ENCODE results near the gene COPG2.
"Not testable (repeated sequence)": the region's sequence is repeated elsewhere in the genome, so short reads cannot be mapped to it uniquely, and the experiment has no call there.

Gene COPG2

GRCh38 chr7:130543487-130544010 lies 125.0 kb downstream of the COPG2 start:
- no peaks in the 10 kb centered on the region for H3K9me3 ChIP-seq
- H3K4me3 ChIP-seq (ENCODE audit: low read depth in 1 of 2, low read length in 1 of 2): no peak overlapping the region
- TF ChIP-seq, protein P1, sequence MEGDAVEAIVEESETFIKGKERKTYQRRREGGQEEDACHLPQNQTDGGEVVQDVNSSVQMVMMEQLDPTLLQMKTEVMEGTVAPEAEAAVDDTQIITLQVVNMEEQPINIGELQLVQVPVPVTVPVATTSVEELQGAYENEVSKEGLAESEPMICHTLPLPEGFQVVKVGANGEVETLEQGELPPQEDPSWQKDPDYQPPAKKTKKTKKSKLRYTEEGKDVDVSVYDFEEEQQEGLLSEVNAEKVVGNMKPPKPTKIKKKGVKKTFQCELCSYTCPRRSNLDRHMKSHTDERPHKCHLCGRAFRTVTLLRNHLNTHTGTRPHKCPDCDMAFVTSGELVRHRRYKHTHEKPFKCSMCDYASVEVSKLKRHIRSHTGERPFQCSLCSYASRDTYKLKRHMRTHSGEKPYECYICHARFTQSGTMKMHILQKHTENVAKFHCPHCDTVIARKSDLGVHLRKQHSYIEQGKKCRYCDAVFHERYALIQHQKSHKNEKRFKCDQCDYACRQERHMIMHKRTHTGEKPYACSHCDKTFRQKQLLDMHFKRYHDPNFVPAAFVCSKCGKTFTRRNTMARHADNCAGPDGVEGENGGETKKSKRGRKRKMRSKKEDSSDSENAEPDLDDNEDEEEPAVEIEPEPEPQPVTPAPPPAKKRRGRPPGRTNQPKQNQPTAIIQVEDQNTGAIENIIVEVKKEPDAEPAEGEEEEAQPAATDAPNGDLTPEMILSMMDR (IDR thresholded peaks at IDR 0.05): no peak
- H3K27ac ChIP-seq: no peak overlapping the region
- no peaks in the 10 kb centered on the region for H3K36me3 ChIP-seq
- no peaks in the 10 kb centered on the region for H3K27me3 ChIP-seq
- no peaks in the 10 kb centered on the region for H3K4me1 ChIP-seq (ENCODE audit: control insufficient read depth in 1 of 2, insufficient read depth in 1 of 2, low read depth in 1 of 2, low read length in 1 of 2)

DNA sequence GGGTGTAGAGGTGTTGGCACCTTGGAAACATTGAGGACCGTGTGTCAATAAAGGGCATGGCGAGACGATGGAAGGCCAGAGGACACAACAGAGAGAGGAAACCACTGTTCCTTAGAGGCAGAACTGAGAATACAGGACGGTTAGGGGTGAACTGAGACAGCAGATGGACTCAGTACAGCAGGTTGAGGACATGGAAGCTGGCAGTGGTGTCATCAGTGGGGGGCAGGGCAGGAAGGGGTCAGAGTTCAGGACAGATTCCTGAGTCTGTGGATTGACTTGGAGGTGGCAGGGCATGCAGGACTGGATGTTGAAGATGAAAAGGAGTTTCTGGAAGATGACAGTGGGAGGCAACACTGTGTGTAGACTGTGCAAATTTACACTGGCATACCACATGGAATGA lies 126.3 kb downstream of the COPG2 start:
- not testable (repeated sequence) for H3K27ac ChIP-seq; H3K36me3 ChIP-seq; H3K9me3 ChIP-seq; H3K4me3 ChIP-seq (ENCODE audit: low read depth in 1 of 2, low read length in 1 of 2); H3K4me1 ChIP-seq (ENCODE audit: control insufficient read depth in 1 of 2, insufficient read depth in 1 of 2, low read depth in 1 of 2, low read length in 1 of 2); H3K27me3 ChIP-seq

- H3K36me3 ChIP-seq; H3K27me3 ChIP-seq; H3K4me3 ChIP-seq (ENCODE audit: low read depth in 1 of 2, low read length in 1 of 2): not testable (repeated sequence)
Measured at GRCh38 chr7:130541287-130541686, 127.3 kb downstream of the COPG2 start.

DNA sequence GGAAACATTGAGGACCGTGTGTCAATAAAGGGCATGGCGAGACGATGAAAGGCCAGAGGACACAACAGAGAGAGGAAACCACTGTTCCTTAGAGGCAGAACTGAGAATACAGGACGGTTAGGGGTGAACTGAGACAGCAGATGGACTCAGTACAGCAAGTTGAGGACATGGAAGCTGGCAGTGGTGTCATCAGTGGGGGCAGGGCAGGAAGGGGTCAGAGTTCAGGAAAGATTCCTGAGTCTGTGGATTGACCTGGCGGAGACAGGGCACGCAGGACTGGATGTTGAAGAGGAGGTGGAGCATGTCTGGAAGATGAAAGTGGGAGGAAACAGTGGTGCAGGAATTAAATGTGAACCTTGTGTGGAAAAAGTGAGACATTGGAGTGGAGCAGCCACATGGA lies 130.7 kb downstream of the COPG2 start:
- H3K36me3 ChIP-seq; H3K27ac ChIP-seq; H3K4me3 ChIP-seq (ENCODE audit: low read depth in 1 of 2, low read length in 1 of 2); H3K4me1 ChIP-seq (ENCODE audit: control insufficient read depth in 1 of 2, insufficient read depth in 1 of 2, low read depth in 1 of 2, low read length in 1 of 2); H3K27me3 ChIP-seq; H3K9me3 ChIP-seq: not testable (repeated sequence)

More at GRCh38 chr7:130541287-130541686, 127.3 kb downstream of the COPG2 start:
- not testable (repeated sequence) for H3K9me3 ChIP-seq; H3K4me1 ChIP-seq (ENCODE audit: control insufficient read depth in 1 of 2, insufficient read depth in 1 of 2, low read depth in 1 of 2, low read length in 1 of 2); H3K27ac ChIP-seq

- no peak overlapping the region for H3K27ac ChIP-seq
- H3K36me3 ChIP-seq: peaks cover 8% of the 10 kb centered on the region
- no peak overlapping the region for H3K4me3 ChIP-seq (ENCODE audit: low read depth in 1 of 2, low read length in 1 of 2)
- H3K9me3 ChIP-seq: no peaks in the 10 kb centered on the region
- TF ChIP-seq, protein P1 (IDR thresholded peaks at IDR 0.05): no peak
- H3K27me3 ChIP-seq: no peaks in the 10 kb centered on the region
- no peaks in the 10 kb centered on the region for H3K4me1 ChIP-seq (ENCODE audit: control insufficient read depth in 1 of 2, insufficient read depth in 1 of 2, low read depth in 1 of 2, low read length in 1 of 2)
Measured at GRCh38 chr7:130529417-130529816, 139.1 kb downstream of the COPG2 start.

DNA sequence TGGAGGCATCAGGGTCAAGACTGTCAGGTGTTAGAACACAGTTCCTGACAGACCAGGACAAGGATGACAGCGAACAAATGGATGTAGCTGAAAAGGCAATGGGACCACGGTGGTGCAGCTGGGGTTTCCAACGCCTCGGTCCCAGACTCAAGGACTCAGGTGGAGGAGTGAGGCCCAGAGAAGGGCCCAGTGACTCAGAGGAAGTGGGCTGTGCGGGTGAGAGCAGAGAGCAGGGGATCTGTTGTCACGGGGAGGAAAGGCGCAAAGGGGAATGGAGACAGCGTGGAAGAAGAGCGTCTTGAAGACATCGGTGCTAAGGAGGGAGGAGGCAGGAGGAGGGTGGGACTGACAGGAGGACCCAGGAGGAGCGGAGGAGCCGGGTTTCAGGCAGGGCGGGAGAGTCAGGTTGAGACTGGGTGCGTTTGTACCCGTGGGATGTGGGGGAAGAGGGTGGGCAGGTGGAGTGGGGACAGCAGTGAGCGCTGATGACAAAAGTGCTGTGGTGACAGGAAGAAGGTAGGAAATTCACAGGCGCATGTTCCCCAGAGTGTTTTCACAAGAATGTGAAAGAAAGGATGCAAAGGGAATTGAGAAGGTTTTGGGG lies 140.7 kb downstream of the COPG2 start:
- not testable (repeated sequence) for H3K36me3 ChIP-seq; H3K4me3 ChIP-seq (ENCODE audit: low read depth in 1 of 2, low read length in 1 of 2); H3K27me3 ChIP-seq; H3K9me3 ChIP-seq; H3K4me1 ChIP-seq (ENCODE audit: control insufficient read depth in 1 of 2, insufficient read depth in 1 of 2, low read depth in 1 of 2, low read length in 1 of 2); H3K27ac ChIP-seq

DNA sequence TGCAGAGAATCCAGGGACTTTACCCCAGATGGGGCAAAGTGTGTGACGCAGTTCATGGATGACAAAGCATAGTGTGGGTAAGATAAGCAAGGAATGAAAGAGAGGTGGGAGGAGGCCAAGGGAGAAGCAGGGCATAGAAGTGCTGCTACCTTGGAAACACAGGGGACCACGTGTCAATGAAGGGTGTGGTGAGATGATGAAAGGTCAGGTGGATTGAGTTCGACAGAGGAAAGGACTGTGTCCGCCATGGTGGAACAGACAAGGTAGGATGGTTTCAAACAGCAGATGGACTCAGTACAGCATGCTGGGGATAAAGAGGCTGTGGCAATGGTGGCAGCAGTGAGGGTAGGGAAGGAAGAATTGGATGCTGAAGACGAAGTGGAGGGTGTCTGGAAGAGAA lies 143.9 kb downstream of the COPG2 start:
- H3K27ac ChIP-seq: no peak overlapping the region
- H3K4me3 ChIP-seq (ENCODE audit: low read depth in 1 of 2, low read length in 1 of 2): no peak overlapping the region
- TF ChIP-seq, protein P1 (IDR thresholded peaks at IDR 0.05): no peak
- H3K27me3 ChIP-seq: no peaks in the 10 kb centered on the region
- H3K9me3 ChIP-seq: no peaks in the 10 kb centered on the region
- no peaks in the 10 kb centered on the region for H3K36me3 ChIP-seq
- H3K4me1 ChIP-seq (ENCODE audit: control insufficient read depth in 1 of 2, insufficient read depth in 1 of 2, low read depth in 1 of 2, low read length in 1 of 2): no peaks in the 10 kb centered on the region

GRCh38 chr7:130523519-130524125 lies 144.9 kb downstream of the COPG2 start:
- H3K9me3 ChIP-seq; H3K36me3 ChIP-seq; H3K4me1 ChIP-seq (ENCODE audit: control insufficient read depth in 1 of 2, insufficient read depth in 1 of 2, low read depth in 1 of 2, low read length in 1 of 2); H3K27me3 ChIP-seq; H3K4me3 ChIP-seq (ENCODE audit: low read depth in 1 of 2, low read length in 1 of 2); H3K27ac ChIP-seq: not testable (repeated sequence)
